NCI-H226 (cell line): Measurements from ENCODE around the gene CDC42BPA.

Experiments
- DNase-seq: peaks from one replicate; pipeline ENCODE4 v3.0.0-alpha.2; 2015

The CDC42BPA gene

DNA sequence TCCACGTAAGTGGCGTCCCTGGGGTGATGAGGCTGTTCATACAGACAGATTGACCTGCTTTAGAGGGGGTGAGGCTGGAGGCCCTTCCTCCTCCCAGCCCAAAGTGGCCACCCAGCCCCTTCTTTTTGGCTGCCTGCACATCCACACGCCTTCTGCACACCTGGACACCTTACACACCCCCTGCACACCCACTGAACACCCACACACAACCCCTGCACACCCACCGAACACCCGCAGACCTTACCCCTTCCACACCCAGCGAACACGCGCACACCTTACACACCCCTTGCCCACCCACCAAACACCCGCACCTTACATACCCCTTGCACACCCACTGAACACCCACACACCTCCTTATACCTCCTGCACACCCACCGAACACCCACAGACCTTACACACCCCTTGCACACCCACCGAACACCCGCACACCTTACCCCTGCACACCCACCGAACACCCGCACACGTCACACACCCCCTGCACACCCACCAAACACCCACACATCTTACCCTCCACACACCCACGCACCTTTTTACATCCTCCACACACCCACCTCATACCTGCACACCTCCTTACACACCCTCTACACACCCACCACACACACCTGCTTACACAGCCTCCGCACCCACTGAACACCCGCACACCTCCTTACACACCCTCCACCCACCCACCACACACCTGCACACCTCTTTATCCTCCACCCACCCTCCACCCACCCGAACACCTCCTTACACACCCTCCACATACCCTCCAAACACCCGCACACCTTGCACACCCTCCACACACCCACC, 340.5 kb downstream of the CDC42BPA start:
- no peak for DNase-seq

DNA sequence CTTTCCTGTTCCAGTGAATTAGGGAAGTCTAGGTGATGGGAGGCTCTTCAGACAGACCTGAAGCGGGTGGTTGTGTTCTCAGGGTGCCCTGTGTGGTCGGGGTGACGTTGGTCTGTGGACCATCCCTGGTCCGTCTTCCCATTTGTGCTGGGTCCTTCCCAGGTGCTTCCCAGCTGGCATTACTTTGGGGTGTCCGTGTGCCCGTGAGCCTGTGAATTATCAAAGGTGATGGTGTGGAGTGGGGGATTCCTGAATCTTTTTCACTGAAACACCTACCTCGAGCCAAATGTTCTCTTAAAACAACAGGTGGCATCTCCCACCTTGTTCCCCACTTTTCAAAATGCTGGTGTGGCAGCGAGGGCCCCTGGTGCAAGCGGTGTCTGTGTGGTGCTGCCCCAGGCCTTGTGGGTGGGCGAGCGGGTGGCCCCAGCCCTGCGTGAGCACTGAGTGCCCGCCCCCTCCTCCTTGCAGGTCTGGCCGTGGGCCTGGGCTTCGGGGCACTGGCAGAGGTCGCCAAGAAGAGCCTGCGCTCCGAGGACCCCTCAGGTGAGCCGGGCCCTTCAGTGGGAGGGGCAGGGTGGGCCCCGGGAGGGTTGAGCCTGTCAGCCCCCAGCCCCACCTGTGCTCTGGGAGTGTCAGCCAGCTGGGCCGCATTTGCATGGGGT, 341.2 kb downstream of the CDC42BPA start:
- DNase-seq: no peak

DNA sequence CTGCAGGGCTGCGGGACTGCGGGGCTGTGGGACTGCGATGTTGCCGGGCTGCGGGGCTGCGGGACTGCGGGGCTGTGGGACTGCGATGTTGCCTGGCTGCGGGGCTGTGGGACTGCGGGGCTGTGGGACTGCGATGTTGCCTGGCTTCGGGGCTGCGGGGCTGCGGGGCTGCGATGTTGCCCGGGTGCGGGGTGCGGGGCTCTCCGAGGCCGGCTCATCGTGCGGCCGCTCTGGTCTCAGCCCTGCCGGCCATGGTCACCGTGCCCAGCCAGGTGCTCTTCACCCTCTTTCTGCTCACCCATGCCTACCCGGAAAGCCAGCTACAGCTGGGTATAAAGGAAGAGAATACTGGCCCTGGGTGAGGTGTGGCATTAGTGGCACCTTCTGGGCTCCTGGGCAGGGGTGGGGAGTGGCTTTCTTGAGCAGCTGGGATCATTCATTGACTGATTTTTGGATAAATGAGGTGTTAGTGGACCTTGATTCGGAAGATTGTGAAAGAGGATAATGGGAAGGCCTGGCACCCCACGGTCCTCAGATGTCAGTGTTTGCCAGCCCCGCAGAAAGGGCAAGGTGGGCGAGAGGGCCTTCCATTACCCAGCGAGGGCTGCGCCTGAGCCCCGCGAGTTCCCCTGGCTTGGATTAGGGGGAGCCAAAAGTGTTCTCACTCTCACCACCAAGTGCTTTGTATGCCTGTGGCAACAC, 341.9 kb downstream of the CDC42BPA start:
- no peak for DNase-seq

DNA sequence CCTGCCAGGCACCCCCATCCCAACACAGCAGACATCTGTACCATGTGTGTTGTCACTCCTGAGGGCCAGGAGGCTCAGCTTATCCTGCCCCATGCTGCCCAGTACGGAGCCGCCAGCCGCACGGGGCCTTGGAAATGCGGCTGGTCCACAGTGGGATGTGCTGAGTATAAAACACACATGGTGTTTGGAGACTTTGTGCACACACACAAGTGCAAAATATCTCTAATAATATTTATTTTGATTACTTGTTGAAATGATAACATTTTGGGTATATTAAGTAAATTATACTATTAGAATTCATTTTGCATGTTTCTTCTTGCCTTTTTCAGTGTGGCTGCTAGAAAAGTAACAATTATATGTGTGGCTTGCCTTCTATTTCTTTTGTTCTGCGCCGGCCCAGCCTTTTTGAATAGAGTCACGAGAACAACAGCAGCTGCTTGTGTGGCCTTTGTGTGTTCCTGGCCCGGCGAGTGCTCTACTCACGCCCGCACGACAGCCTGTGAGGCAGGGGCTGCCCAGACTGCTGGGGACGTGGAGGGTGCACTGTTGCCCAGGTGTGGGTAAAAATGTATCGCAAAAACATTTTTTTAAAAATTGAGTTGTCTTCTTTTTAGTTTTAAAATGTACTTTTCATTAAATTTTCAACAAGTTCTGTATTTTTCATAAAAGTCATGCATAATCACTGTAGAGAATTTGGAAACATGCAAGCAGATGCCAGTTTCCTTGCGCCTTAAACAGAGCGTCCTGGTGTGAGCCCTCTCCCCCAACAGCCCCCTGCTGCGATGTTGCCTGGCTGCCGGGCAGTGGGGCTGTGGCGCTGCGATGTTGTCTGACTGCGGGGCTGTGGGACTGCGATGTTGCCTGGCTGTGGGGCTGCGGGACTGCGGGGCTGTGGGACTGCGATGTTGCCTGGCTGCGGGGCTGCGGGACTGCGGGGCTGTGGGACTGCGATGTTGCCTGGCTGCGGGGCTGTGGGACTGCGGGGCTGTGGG, 342.7 kb downstream of the CDC42BPA start:
- DNase-seq: no peak

DNA sequence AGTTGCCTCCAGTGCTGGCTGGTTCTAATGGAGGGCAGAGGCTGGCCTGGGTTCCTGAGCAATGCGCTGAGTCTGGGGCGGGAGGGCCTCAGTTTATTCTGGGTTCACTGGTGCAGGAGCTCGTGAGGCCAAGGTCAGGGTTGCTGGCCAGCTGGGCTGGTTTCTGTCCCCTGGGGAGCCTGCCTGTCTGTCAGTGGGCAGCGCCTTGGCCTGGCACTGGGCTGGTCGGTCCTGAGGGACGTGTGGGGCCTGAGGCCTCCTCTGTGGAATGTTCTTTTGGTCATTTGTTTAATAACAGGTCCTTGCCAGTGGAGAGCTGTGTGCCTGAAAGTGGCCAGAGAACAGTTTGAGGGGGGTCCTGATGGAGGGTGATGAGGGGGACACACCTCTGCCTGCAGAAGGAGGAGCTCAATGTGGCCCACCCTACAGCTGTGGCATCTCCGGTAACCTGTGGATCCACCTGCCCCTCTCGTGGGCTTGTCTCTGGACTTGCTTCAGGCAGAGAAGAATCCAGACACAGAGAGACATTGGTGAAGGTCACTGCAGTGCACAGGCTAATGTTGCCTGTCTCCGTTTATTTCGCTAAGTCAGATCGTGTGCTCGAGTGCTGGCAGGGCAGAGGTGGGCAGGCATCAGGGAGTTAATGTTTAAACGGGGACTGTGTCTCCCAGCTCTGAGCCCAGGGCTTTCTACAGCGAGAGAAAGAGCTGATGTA, 343.6 kb downstream of the CDC42BPA start:
- DNase-seq: no peak

DNA sequence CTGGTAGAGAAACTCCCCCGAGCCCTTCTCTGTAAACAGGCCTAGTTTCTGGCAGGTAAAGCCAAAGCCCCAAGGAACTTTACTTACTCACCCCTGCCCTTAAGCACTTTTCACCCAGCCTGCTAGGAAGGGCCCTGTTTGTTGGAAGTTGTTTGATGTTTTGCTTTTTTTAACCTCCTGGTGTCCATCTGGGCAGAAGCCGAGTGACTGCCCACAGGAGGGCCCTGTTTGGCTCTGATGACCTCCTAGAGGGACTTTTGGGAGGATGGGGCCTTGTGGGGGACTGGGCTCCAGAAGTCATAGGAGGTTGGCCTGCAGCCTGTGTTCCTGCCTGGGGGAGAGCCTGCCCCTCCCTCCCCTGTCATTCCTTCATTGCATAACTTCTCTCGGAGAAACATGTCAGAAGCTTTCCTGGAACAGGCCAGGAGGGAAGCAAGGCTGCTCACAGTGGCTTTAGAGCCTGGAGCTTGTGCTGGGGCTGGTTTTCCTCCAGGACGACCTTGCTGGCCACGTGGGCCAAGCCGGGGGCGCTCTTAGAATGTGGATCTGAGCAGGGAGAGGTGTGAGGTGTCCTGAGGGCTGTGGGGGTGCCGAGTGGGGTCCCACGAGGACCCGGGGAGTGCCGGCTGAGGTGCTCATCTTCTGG, 344.3 kb downstream of the CDC42BPA start:
- peak; percentile 14 for DNase-seq

DNA sequence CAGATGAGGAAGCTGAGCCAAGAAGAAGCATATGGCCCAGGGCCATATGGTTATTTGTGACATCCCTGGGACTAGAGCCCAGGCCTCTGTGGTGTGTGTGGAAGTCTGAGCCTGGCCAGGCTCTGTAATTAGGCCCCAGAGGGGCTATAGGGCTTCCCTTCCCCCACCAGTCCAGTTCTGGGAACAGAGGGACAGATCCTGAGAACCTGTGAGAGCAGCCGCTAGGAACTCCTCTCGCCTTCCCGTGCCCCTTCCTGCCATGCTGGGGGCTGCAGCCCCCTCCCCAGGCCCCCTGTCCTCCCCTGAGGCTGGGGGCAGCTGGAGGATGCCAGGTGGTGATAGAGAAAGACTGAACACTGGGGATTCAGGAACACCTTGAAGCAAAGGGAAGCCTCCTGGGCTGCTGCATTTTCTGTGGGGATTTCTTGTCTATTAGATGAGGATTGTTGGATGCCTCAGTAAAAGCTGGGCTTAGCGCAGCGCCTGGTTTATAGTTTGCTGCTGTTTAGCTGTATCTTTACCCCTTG, 344.9 kb downstream of the CDC42BPA start:
- no peak for DNase-seq

DNA sequence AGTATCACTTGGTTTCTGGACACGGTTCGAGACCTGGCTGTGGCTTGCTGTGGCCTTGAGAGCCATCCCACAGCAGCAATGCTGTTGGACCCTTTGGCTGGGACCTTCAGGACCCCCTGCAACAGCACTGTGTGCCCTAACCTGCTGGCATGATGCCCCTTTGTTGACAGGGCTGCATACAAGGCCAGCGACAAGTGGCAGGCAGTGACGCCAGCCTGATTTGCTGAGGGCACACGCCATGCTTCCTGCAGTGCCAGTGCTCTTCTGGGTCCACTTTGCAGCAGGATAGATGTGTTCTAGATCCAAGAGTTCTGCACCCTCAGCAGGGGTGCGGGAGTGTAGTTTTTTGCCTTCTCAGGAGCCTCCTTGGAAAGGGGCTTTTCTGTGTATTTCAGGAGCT, 345.4 kb downstream of the CDC42BPA start:
- no peak for DNase-seq

DNA sequence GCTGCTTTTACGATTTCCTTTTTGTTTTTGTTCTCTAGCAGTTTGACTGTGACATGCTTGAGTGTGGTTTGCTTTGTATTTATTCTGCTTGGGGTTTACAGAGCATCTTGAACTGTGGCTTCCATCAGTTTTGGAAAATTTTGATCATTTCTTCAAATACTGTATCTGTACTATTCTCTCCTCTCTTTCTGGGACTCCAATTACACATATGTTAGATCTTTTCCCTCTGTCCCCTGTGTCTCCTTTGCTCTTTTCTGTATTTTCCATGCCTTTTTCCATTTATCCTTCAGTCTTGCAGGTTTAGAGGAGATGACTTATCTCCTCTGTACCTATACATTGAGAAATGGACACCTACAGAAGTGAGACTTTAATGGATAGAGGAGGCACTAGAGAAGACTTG, 346.5 kb downstream of the CDC42BPA start:
- no peak for DNase-seq

DNA sequence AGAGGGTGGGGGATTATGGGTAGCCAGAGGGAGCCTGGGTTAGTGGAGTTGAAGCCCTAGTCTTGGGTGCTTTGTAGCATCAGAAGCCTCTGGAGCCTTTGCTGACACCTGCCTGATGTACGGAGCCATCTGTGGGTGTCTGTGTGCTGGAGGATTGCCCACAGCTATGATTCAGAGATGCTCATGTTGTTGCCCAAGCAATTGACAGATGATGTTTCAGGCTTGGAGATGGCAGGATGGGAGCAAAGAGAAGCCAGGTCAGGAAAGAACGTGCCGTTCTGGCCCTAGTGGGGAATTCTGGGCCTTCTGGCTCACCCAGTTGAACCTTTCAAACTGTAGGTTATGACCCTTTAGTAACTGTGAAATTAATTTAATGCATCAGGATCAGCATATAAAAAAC, 350.6 kb downstream of the CDC42BPA start:
- peak; percentile 1 for DNase-seq

DNA sequence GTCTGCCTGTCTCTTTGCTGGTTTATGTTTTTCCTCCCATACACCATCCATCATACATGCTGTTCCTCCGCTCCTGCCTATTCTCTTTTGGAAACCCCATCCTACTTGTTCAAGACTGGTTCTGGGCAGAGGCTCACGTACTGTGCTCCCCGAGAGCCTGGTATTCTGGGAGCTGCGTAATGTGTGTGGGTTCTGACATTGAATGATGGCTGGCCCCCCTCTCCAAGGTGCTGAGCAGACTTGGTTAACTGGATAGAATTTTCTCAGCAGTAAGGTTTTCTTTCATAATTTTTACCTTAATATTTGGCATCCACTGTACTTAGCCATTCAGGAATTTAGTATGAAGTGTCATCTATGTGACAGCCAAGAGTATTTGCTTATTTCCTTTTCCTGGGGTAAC, 351.6 kb downstream of the CDC42BPA start:
- DNase-seq: no peak

DNA sequence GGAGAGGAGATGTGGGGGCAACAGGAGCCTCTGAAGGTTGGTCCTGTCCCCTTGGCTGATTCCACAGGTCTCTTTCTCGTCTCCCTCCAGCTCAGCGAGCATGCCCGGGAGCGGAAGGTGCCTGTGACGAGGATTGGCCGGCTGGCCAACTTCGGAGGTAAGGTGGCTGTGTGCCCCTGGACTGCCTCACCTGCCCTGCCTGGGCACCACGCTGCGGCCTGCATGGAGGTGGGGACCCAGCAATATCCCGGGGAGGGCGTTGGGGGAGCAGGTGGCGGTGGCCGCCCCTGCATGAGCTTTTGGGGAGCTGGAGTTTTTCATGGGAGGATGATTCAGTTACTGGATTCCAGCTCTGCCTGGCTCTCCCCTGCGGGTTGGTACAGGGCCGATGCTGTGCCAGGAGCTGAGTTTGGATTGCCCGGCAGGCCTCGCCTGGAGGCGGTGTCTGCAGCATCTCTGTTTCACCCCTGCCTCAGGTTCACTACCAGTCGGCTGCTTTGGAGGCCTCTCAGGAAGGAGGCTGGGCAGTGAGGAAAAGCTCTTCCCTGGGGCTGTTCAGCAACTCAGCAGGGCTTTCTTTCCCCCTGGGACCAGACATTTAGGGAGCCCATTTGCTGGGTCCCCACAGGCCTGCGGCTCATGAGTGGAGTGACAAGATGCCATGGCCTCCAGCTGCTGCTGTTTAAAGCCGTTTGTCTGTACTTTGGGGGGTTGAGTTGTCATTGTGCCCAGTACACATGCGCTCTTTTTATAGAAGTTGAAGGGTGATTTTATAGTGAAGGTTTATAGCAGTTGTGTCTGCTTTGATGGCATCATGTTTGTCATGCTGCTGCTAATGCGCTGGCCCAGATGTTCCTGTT, 352.5 kb downstream of the CDC42BPA start:
- DNase-seq: no peak

DNA sequence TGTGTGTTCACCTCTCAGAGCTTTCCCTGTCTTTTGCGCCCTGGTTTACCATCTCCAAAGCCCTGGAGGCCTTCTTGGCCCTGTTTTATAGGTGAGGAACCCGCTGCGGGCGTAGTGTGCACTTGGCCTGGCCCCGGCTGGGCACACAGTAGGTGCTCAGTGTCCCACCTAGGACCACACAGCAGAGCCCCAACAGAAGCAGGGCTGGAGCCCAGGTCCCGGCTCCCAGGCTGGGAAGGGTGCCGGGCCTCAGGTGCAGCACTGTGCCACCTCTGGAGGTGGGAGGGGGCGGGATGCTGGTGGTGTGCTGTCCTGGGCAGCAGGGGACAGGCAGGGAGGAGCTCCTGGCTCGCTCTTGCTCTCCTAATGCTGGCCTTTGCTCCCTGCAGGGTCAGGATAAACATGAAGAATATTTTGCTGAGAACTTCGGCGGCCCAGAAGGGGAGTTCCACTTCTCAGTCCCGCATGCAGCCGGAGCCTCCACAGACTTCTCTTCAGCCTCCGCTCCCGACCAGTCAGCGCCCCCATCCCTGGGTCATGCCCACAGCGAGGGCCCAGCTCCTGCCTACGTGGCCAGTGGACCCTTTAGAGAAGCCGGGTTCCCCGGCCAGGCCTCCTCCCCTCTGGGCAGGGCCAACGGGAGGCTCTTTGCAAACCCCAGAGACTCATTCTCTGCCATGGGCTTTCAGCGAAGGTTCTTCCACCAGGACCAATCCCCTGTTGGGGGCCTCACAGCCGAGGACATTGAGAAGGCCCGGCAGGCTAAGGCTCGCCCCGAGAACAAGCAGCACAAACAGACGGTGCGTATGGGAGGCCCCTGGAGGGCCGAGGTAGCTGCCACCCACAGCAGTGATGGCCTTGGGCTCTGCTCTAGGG, 353.4 kb downstream of the CDC42BPA start:
- no peak for DNase-seq

DNA sequence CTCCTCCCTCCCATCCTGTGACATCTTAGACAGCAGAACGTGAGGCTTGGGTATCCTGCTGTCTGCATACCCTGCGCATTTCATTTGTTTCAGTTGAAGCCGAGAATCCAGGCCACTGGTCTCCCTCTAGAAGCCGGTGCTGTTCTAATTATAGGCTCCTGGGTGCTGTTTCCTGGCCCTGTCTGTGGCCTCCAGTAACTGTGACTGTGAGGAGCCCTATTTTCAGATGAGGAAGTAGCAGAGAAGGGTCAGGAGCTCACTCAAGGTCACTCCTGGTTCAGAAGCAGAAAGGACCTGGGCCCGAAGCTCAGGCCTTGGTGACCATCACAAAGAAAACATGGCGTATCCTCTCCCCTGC, 354.2 kb downstream of the CDC42BPA start:
- no peak for DNase-seq

DNA sequence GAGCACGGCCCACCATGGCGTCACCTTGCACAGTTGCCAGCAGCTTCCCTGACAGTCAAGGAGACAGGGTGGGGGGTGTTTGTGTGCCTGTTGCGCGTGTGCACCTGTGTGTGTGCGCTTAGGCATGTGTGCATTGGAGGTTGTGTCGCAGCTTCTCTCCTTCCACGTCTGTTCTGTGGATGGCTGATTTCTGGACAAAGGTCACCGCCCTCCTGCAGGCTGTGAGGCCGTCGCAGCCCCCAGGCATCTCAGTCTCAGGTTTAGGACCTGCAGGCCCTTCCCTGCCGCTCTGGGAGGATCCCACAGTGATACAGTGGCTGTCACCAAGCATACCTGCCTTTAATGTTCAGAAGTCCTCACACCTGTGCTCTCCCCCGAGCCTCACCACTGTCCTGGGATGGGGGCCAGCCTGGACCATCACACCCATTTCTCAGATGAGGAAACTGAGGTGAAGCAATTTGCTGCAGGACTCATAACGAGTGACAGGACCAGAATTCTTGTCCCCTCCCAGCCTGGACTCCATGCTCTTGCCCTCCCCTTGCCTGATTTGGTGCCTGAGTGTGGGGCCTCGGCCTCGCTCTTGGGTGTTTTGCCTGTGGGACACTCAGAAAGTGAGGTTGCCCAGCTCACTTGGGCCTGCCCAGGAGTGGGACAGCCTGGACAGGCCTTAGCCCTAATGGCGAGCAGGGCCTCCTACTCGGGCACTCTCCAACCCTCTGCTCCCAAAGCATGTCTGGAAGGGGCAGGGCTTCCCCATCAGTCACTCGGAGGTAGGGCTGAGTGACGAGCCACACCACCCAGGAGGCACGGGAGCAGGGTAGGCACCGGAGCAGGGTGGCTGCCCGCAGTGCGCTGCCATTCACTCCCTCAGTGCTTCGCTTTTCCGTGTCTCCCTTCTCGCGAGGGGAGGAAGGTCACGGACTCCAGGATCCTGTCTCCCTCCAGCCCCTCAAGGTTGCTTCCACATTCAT, 355.6 kb downstream of the CDC42BPA start:
- no peak for DNase-seq

DNA sequence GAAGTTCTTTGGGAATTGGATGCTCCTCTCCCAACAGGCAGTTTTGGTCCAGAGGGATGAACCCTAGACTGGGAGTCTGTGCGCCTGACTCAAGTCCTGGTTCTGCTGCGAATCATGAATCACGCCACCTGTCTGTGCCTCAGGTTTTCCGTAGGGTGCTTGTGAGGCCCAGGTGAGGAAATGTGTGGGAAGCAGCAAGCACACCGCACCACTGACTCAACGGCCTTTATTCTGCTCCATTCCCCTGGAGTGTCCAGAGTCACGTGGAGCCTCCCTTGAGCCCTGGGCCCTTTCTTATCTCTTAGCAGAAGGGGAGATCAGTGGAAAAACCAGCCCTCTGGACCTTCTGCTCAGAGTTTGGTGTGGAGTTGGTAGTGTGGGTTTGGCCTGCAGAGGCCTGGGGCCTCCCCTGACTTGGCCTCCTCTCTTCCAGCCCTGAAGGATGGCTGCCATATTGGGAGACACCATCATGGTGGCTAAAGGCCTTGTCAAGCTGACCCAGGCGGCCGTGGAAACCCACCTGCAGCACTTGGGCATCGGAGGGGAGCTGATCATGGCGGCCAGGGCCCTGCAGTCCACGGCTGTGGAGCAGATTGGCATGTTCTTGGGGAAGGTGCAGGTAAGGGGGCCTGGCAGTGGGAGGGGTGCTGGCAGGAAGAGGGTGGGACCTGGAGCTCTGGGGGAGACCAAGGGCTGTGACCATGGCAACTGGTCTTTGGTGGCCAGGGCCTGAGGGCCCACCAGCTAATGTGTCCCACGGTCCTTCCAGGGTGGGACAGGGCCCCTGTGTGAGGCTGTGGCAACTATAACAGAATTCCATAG, 357.1 kb downstream of the CDC42BPA start:
- no peak for DNase-seq

DNA sequence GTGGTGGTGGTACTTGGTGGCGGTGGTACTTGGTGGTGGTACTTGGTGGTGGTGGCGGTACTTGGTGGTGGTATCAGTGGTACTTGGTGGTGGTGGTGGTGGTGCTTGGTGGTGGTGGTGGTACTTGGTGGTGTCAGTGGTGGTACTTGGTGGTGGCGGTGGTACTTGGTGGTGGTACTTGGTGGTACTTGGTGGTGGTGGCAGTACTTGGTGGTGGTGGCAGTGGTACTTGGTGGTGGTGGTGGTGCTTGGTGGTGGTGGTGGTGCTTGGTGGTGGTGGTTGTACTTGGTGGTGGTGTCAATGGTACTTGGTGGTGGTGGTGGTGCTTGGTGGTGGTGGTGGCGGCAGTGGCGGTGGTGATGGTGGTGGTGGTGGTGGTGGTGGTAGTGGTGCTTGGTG, 358.0 kb downstream of the CDC42BPA start:
- DNase-seq: no peak
